CD4-positive, alpha-beta T cell (primary cell): ENCODE measurements around the gene KIF21B. TPM values are rescaled to one million over a fixed set of nuclear protein-coding genes. Genes with fewer than 3 reads are reported as not detected.

Source experiments
- ATAC-seq: fragments of 200-7000 bp; cut with Tn5 transposase; one replicate; pipeline ENCODE4 v1.10.0; 2022; ENCODE audit warnings: mild to moderate bottlenecking; ENCODE audit not compliant: poor library complexity
- CTCF ChIA-PET: fragments of 350-600 bp; sonication (Branson Sonifier 250); formaldehyde crosslinking; loops from one replicate; lab custom pipeline; 2021; ENCODE audit warnings: antibody characterized with exemption, inconsistent platforms; lab: Charles Lee
- POLR2A ChIA-PET: fragments of 350-600 bp; sonication (Branson Sonifier 250); formaldehyde crosslinking; loops from one replicate; lab custom pipeline; 2021; ENCODE audit warnings: antibody characterized with exemption, inconsistent platforms; lab: Charles Lee
- DNase-seq, 14 experiments: peaks; one replicate each; pipeline ENCODE4 v3.0.0-alpha.2; 2013 to 2020; ENCODE audit warnings: mixed read lengths in 2 of 14
- H3K27ac ChIP-seq, 2 donors: one replicate each; pipeline versions ENCODE4 v1.5.1 to v1.7.0; 2013; ENCODE audit warnings: low read length in 2 of 2, low read depth in 1 of 2, mild to moderate bottlenecking in 1 of 2
- H3K27me3 ChIP-seq, 2 experiments: 1 replicate in 1 of 2; 2 replicates in 1 of 2; pipeline versions ENCODE4 v1.6.1 to v1.7.0; 2013; ENCODE audit warnings: low read length in 2 of 2, control low read depth in 1 of 2, mild to moderate bottlenecking in 1 of 2, moderate library complexity in 1 of 2; ENCODE audit not compliant: insufficient read depth in 2 of 2, control insufficient read depth in 1 of 2
- H3K36me3 ChIP-seq: one replicate; pipeline ENCODE4 v1.6.1; 2013; ENCODE audit warnings: low read length, control low read depth; ENCODE audit not compliant: insufficient read depth
- H3K4me1 ChIP-seq: one replicate; pipeline ENCODE4 v1.6.1; 2013; ENCODE audit warnings: low read length, control low read depth; ENCODE audit not compliant: insufficient read depth
- H3K4me3 ChIP-seq: one replicate; pipeline ENCODE4 v1.5.1; 2013; ENCODE audit warnings: mild to moderate bottlenecking, low read length, moderate library complexity
- H3K9me3 ChIP-seq, 2 experiments: 1 replicate in 1 of 2; 2 replicates in 1 of 2; pipeline versions ENCODE4 v1.6.1 to v1.7.0; 2013; ENCODE audit warnings: low read length in 2 of 2, mild to moderate bottlenecking in 2 of 2, control low read depth in 1 of 2, moderate library complexity in 1 of 2; ENCODE audit not compliant: control insufficient read depth in 1 of 2, insufficient read depth in 1 of 2
- H3K27ac Mint-ChIP-seq: one replicate; pipeline ENCODE4 v1.8.0; 2020; ENCODE audit warnings: mixed read lengths
- H3K27me3 Mint-ChIP-seq: one replicate; pipeline ENCODE4 v1.8.0; 2021; ENCODE audit warnings: mixed read lengths
- H3K36me3 Mint-ChIP-seq: one replicate; pipeline ENCODE4 v1.8.0; 2021; ENCODE audit warnings: low read depth, mixed read lengths
- H3K4me1 Mint-ChIP-seq: one replicate; pipeline ENCODE4 v1.8.0; 2021; ENCODE audit warnings: low read depth, mixed read lengths
- H3K4me3 Mint-ChIP-seq: one replicate; pipeline ENCODE4 v1.8.0; 2020; ENCODE audit warnings: mild to moderate bottlenecking, mixed read lengths
- H3K9me3 Mint-ChIP-seq: one replicate; pipeline ENCODE4 v1.8.0; 2020; ENCODE audit warnings: mixed read lengths
- intact Hi-C, 2 experiments: fragments of 100-400 bp; cut with DNase I in 1 of 2; cut with micrococcal nuclease in 1 of 2; formaldehyde crosslinking; loops; one replicate each; pipeline versions ENCODE4 v1.15.1 to v1.9.0; 2023 to 2025; cut with DNase I, micrococcal nuclease
- total RNA-seq, 174 experiments: library from RNA in 2 of 174; stranded (reverse) in 2 of 174; gene quantifications; one replicate each; pipeline ENCODE4 v1.2.3 and lab custom pipeline; 2021 to 2026
- TF ChIP-seq, protein P1 (sequence below): fragments of 200-600 bp; IDR thresholded peaks from one replicate; pipeline ENCODE4 v1.8.0; 2022; ENCODE audit warnings: antibody characterized with exemption, mild to moderate bottlenecking

KIF21B gene
- total RNA-seq, 2 experiments from 2014 or later, result 64.5 to 65.4 TPM

DNA sequence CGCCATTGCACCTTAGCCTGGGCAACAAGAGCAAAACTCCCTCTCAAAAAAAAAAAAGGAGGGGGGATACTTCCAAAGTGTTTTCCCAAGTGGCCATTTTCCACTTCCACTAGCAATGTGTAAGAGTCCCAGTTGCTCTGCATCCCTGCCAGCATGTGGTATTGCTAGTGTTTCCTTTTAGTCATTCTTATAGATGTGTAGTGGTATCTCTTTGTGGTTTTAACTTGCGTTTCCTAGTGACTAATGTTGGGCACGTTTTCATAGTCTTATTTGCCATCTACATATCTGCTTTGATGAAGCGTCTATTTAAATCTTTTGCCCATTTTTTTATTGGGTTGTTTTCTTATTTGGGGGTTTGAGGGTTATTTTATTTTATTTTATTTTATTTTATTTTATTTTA lies 97.7 kb downstream of the KIF21B start:
- Histone ChIP-seq H3K4me1 (no peaks in the 10 kb centered on the region), H3K36me3 (no peaks in the 10 kb centered on the region), H3K27ac (no peak overlapping the region), H3K9me3 (no peaks in the 10 kb centered on the region), H3K4me3 (no peak overlapping the region), H3K27me3 (no peaks in the 10 kb centered on the region)
- H3K9me3 Mint-ChIP-seq, result no peaks in the 10 kb centered on the region
- H3K4me1 Mint-ChIP-seq, result peaks cover 4% of the 10 kb centered on the region
- H3K27me3 Mint-ChIP-seq, result no peaks in the 10 kb centered on the region
- TF ChIP-seq, protein P1, sequence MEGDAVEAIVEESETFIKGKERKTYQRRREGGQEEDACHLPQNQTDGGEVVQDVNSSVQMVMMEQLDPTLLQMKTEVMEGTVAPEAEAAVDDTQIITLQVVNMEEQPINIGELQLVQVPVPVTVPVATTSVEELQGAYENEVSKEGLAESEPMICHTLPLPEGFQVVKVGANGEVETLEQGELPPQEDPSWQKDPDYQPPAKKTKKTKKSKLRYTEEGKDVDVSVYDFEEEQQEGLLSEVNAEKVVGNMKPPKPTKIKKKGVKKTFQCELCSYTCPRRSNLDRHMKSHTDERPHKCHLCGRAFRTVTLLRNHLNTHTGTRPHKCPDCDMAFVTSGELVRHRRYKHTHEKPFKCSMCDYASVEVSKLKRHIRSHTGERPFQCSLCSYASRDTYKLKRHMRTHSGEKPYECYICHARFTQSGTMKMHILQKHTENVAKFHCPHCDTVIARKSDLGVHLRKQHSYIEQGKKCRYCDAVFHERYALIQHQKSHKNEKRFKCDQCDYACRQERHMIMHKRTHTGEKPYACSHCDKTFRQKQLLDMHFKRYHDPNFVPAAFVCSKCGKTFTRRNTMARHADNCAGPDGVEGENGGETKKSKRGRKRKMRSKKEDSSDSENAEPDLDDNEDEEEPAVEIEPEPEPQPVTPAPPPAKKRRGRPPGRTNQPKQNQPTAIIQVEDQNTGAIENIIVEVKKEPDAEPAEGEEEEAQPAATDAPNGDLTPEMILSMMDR, result no peak
- POLR2A ChIA-PET, result no interaction called here
- peak; percentile 54 for ATAC-seq
- H3K27ac Mint-ChIP-seq, result no peak overlapping the region
- DNase-seq, result no peak
- CTCF ChIA-PET, result no interaction called here
- no peaks in the 10 kb centered on the region for H3K36me3 Mint-ChIP-seq
- H3K4me3 Mint-ChIP-seq, result no peak overlapping the region
- intact Hi-C loops, result no loop called here

DNA sequence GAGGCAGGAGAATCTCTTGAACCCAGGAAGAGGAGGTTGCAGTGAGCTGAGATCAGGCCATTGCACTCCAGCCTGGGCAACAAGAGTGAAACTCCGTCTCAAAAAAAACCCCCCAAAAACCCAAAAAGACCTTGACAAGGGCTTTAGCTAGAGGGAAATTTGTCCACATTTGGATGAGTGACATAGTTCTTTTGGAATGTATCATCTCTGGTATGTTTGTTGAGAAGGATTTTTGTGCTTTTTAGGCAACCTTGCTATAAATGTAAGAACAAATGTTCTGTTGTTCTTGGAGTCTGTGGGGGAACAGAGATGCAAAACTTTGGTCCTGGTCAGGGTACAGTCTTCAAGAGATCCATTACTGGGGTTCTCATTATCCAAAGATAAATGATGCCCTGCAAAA lies 99.9 kb downstream of the KIF21B start:
- Histone ChIP-seq H3K4me3 (no peak overlapping the region), H3K27me3 (no peaks in the 10 kb centered on the region), H3K4me1 (no peaks in the 10 kb centered on the region), H3K9me3 (no peaks in the 10 kb centered on the region), H3K27ac (no peak overlapping the region), H3K36me3 (no peaks in the 10 kb centered on the region)
- ATAC-seq (no peak), DNase-seq (no peak)
- no peak overlapping the region for H3K27ac Mint-ChIP-seq
- POLR2A ChIA-PET, result interaction anchor here (0.7 kb wide), 1 partner anchor 56 kb away, joined by 3 read pairs; no protein-coding TSS in a partner anchor
- no peaks in the 10 kb centered on the region for H3K36me3 Mint-ChIP-seq
- TF ChIP-seq, protein P1, result no peak
- no peak overlapping the region for H3K4me3 Mint-ChIP-seq
- H3K4me1 Mint-ChIP-seq, result peaks cover 4% of the 10 kb centered on the region
- no peaks in the 10 kb centered on the region for H3K9me3 Mint-ChIP-seq
- H3K27me3 Mint-ChIP-seq, result no peaks in the 10 kb centered on the region
- CTCF ChIA-PET, result no interaction called here
- intact Hi-C loops, result no loop called here

DNA sequence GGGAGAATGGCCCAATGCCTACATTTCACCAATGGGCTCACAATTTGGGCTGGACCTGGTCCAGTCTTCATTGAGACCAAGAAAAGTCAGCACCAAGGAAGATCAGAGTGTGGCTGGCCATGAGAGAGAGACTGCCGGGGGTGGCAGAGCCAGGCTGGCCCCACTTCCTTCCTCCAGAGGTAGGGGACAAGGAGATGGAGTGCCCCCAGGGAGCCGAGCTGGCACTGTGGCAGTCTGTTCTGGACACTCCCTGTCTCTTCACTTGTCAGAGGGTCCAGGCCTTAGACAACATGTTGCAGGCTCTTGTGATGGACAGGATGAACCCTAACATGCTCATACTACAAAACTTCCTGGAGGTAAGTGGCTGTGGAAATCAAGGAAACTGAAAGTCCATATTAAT lies 101.1 kb downstream of the KIF21B start:
- H3K36me3 Mint-ChIP-seq, result no peaks in the 10 kb centered on the region
- POLR2A ChIA-PET, result no interaction called here
- Histone ChIP-seq H3K9me3 (no peaks in the 10 kb centered on the region), H3K36me3 (no peaks in the 10 kb centered on the region), H3K27ac (no peak overlapping the region), H3K4me1 (no peaks in the 10 kb centered on the region), H3K27me3 (no peaks in the 10 kb centered on the region), H3K4me3 (no peak overlapping the region)
- TF ChIP-seq, protein P1, result no peak
- H3K4me1 Mint-ChIP-seq, result peaks cover 4% of the 10 kb centered on the region
- CTCF ChIA-PET, result no interaction called here
- no peak overlapping the region for H3K27ac Mint-ChIP-seq
- intact Hi-C loops, result no loop called here
- ATAC-seq (no peak), DNase-seq (no peak)
- no peaks in the 10 kb centered on the region for H3K27me3 Mint-ChIP-seq
- no peaks in the 10 kb centered on the region for H3K9me3 Mint-ChIP-seq
- no peak overlapping the region for H3K4me3 Mint-ChIP-seq
